Stimulated activated CD8-positive, alpha-beta memory T cell treated with anti-CD3 and anti-CD28 coated beads, Interleukin-2, amount 100 ng/mL, for 1 hour (primary cell): ENCODE results near the gene RSBN1L.

Source experiments
- DNase-seq, 2 donors: peaks; one replicate each; pipeline ENCODE4 v3.0.0-alpha.2; 2020; ENCODE audit warnings: low read depth in 2 of 2

The RSBN1L gene

DNA sequence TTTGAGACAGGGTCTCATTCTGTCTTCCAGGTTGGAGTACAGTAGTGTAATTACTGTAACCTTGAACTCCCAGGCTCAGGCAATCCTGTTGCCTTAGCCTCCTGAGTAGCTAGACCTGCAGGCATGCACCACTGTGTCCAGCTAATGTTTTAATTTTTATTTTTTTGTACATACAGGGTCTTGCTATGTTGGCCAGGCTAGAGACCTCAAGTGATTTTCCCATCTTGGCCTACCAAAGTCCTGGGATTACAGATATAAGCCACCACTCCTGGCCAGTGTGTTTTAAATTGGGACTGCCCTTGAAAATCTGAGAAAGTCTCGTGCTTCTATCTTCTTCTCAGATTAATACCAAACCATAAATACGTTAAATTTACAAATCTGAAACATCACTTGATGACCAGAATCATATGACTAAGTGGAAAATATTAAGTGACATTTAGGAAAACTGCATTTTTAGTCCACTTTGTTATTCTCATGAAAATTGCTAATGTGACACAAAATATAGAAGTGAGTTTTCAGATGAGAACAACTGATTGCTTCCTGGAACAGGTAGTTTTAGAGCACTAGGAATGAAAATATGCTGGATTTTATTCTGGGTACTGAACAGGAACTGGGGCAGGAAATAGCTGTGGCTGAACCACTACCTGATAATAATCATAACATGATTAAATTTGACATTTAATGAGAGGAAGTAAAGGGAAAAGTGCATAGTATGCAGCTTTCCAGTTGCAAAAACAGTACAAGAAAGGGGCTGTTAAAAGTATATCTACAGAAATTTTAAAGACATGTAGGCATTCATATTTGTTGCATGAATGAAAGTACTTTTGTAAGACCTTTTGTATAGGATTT is 106.5 kb downstream of the RSBN1L start:
- DNase-seq, result no peak

DNA sequence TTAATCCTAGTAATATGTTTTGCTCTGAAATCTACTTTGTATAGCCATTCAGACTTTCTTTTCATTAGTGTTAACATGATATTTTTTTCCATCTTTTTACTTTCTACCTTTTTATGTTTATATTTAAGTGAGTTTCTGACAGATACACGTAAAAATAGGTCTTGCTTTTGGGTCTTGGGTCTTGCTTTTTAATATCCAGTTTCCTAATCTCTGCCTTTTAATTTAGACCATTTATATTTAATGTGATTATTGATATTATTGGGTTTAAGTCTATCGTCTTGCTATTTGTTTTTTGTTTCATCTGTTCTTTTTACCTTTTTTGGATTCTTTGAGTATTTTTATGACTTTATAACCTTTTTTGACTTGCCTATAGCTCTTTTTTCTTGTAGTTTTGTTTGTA is 110.2 kb downstream of the RSBN1L start:
- no peak for DNase-seq

GRCh38 chr7:77808517-77808916 is 112.3 kb downstream of the RSBN1L start:
- DNase-seq, result no peak

GRCh38 chr7:77811516-77812289 is 115.4 kb downstream of the RSBN1L start:
- no peak for DNase-seq

GRCh38 chr7:77812290-77812685 is 116.0 kb downstream of the RSBN1L start:
- DNase-seq, result no peak

- DNase-seq, result no peak
Observed at GRCh38 chr7:77813180-77813579, 116.9 kb downstream of the RSBN1L start.

DNA sequence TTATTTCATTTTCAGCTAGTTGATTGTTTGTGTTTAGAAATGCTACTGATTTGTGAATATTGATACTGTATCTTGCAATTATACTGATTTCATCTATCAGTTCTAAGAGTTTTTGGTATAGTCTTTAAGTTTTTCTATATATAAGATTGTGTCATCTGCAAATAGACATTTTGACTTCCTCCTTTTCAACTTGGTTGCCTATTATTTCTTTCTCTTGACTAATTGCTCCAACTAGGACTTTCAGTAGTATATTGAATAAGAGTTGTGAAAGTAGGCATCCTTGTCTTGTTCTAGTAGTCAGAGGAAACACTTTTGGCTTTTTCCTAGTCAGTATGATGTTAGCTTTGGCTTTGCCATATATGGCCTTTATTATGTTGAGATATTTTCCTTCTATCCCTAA is 122.8 kb downstream of the RSBN1L start:
- DNase-seq, result no peak

DNA sequence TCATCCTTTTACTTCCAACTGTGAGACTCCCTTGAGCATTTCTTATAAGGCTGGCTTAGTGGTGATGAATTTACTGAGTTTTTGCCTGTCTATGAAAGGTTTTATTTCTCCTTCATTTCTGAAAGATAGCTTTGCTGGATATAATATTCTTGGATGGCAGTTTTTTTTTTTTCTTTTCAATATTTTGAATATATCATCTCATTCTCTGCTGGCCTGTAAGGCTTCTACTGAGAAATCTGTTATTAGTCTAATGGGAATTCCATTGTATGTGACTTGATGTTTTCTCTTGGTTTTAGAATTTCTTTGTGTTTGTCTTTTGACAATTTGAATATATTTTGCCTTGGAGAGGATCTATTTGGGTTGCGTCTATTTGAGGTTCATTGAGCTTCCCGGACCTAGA is 124.7 kb downstream of the RSBN1L start:
- no peak for DNase-seq

DNA sequence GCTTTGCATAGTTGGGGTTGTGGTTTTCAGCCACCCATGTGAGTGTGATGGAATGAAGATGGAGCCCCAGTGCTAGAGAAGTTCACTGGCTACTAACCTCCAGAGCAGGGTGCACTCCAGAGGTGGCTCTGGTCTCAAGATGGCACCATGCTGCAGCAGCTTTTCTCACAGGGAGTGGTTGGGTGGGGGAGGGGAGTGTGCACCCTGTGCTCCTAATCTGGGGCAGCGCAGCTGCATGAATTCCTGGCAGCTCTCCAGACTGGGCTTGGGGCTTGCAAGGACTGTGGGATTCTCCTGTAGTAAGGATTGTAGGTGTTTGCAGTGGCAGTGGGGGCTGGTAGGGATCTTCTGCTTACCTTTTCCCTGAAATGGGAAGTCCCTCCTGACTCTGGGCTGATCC is 126.0 kb downstream of the RSBN1L start:
- no peak for DNase-seq

GRCh38 chr7:77823787-77824186 is 127.5 kb downstream of the RSBN1L start:
- DNase-seq, result no peak

GRCh38 chr7:77824636-77825035 is 128.4 kb downstream of the RSBN1L start:
- DNase-seq, result no peak

- DNase-seq, result no peak
Observed at GRCh38 chr7:77825131-77825530, 128.9 kb downstream of the RSBN1L start.

DNA sequence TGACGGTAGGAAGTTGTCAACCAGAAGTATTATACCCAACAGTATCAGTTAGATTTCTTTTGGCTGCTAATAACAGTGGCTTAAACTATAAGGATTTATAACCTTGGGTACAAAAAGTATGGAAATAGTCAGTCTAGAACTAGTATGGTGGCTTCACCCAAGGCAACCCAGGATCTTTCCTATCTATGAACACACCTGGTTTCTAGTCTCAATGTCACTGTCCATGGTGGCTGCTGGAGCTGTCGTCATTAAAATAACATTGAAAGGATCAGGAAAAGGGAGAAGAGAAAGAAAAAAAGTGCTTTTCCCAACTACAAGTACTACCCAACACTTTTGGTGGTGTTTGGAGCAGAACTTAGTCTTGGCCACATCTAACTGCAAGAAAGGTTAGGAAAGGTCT is 130.0 kb downstream of the RSBN1L start:
- no peak for DNase-seq

GRCh38 chr7:77827999-77828398 is 131.7 kb downstream of the RSBN1L start:
- no peak for DNase-seq

- no peak for DNase-seq
Observed at GRCh38 chr7:77830649-77831355, 134.5 kb downstream of the RSBN1L start.

- no peak for DNase-seq
Observed at GRCh38 chr7:77831481-77831880, 135.2 kb downstream of the RSBN1L start.

DNA sequence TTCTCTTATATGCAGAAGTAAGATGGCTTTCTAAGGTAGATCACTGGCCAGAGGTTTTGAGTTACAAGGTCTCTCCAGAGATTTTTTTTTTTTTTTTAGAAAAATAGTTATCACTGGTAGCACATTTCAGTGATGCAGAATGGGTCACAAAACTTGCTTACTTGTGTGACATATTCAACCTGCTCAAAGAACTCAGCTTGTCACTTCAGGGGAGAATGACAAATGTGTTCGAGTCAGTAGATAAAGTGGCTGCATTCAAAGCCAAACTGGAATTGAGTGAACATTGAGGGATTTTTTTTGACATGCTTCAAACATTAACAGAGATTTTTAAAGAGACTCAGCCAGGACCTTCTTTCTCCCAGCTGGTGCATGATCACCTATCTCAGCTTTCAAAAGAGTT is 135.7 kb downstream of the RSBN1L start:
- no peak for DNase-seq
